GM21576 (cell line): Measurements from ENCODE around the gene RRAS2.
"Not testable (repeated sequence)": the region's sequence is repeated elsewhere in the genome, so short reads cannot be mapped to it uniquely, and the experiment has no call there.

Experiments used
- ATAC-seq: cut with Tn5 transposase; IDR thresholded peaks from one replicate; pipeline ENCODE4 v1.9.1; 2021; ENCODE audit warnings: mild to moderate bottlenecking, moderate library complexity; ENCODE audit not compliant: unreplicated experiment

Gene RRAS2

GRCh38 chr11:14259878-14260277, 99.1 kb downstream of the RRAS2 start:
- ATAC-seq, result no peak

- no peak for ATAC-seq
Observed at GRCh38 chr11:14259186-14259784, 99.7 kb downstream of the RRAS2 start.

DNA sequence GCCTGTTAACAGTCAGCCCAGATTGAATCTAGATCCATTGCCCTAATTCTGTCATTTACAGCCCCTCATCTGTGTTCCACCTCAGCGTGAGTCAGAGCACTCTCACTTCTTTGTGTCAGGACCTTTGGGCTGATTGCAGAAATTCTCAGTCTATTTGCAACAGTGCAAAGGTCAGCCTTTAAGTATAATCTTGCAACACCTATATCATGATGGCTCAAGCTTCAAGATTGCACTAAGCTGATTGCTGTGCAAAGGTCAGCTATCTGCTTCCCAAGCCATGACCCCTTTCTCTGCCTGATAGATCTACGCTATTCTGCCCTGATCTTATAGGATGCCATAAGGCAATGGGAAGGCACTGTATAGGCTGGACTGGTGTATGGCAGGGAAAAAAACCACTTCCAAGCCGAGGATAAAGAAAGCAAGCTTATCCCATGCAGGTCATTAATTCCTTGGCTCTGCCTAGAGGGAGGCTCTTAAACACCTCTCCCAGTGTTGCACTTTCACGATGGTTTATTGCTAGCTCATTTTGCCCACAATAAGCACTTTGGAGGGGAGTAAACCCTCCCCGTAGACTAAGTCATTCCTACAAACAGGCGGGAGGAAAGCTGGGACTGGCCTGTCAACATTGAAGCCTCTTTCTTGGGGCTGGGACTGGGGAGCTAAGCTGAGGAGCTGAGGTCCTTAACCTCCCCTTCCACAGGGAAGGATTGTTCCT, 100.6 kb downstream of the RRAS2 start:
- no peak for ATAC-seq

DNA sequence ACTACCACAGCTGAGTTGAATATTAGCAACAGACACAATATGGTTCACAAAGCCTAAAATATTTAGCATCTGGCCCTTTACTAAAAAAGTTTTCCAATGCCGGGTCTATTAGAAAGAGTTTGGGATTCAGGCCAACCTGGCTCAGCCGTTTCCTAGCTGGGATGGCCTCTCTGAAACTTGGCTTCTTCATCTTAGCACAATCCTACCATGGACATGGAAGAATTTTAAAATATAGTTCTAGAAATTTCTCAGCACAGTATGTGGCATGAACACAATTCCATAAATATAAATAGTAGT, 103.8 kb downstream of the RRAS2 start:
- ATAC-seq, result no peak

GRCh38 chr11:14254533-14255237, 104.3 kb downstream of the RRAS2 start:
- no peak for ATAC-seq

DNA sequence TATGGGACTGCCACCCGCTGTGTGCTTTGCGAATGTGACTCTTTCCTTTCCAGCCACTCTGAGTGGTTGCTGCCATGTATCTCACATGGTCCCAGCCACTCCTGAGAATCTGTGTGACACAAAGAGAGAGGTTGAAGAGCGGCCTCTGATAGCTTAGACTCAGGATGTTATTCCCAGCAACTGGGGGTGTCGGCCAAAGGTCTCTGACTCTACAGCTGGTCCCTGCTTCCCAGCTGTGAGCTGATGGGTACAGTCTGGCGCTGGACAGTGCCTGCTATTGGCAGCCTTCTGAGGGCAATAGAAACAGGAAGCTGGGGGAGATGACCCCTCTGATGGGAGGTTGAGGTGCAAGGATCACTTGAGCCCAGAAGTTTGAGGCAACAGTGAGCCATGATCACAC, 105.1 kb downstream of the RRAS2 start:
- no peak for ATAC-seq

DNA sequence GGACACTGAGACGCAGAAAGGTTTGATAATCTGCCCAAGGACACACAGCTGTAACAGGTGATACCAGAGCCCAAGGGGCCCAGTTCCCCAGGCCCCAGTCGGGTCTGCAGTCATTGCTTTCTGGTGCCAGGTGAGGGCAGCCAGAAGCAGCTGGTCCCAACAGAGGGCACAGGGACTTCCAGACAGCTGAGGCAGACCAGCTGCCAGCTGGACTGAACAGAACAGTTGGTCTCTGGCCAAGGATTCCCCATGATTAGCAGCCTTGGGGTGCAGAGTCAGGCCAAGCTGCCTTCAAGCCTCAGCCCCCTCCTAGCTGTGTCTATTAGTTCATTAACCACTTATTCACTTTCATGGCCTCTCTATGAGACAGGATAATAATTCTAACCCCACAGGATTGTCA, 105.6 kb downstream of the RRAS2 start:
- ATAC-seq, result no peak

- not testable (repeated sequence) for ATAC-seq
Observed at GRCh38 chr11:14252501-14252900, 106.5 kb downstream of the RRAS2 start.

DNA sequence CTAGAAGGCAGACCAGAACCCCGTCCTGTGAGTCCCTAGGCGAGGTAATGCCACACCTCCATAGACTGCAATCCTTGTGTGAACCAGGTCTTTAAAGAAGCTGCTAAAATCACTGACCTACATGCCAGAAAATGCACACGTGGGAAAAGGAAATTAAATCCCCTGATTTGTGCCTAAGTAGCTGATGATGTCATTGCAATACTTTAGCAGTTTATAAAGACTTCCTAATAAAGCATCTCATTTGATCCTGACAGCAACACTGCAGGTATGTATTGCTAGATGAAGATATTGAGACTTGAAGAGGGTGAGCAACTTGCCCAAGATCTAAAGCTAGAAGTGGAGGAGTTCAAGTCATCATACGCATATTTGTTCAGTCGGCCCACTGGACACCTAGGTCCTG, 107.2 kb downstream of the RRAS2 start:
- no peak for ATAC-seq

DNA sequence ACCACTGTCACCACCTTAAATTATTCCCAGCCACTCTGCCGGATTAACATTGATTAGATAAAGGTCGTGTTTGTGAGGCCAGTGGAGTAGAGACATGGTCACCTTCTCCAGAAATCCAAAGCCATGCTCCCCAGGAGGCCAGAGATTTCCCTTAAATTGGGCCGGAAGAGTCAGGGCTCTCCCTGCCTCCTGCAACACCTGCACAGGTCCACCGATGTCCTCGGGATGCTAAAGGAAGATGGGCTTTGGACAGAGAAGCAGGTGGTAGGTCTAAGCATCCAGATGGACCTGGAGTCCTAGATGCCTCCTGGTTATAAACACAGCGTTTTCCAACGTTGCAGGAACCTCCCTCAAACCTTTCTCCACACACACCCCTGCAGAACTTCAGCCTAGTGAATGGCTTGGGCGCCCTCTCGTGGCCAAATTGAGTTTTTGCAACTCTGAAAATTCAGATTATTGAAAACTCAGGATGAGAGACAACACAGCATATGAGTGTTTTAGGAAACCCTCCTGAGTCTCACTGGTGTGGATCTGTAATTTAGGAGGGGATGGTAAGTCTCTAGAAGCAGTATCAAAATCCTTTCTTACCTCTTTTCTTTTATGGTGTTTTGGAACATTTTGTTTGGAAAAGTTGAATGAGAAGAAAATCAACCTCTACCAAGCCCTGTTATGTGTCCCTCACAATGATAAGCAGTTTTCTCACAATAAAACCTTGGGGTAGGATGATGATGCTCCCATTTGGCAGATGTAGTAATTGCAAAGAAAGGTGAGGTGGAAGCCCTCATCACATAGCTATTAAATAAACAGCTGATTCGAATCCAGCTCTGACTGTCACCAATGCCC, 109.6 kb downstream of the RRAS2 start:
- peak; percentile 56 for ATAC-seq

GRCh38 chr11:14248580-14248981, 110.4 kb downstream of the RRAS2 start:
- no peak for ATAC-seq

GRCh38 chr11:14245444-14245843, 113.5 kb downstream of the RRAS2 start:
- ATAC-seq, result no peak

DNA sequence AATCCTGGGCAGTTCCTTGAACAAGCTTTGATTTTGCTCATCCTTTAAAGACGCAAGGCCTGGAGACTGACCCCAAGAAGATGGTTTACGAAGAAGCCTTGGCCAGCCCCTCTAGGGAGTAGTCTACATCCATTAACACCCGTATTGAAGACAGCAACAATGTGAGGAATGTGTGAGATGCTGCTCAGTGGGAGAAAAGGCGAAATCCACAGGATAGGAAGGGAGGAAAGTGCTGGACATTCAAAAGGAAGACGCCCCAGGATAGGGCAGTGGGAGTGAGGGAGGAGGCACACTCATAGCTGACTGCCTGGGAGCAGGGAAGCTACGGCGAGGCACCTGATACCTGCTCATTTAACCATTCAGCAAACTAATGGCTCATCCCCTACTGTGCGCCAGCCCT, 114.1 kb downstream of the RRAS2 start:
- no peak for ATAC-seq

GRCh38 chr11:14242733-14243132, 116.2 kb downstream of the RRAS2 start:
- ATAC-seq, result no peak

DNA sequence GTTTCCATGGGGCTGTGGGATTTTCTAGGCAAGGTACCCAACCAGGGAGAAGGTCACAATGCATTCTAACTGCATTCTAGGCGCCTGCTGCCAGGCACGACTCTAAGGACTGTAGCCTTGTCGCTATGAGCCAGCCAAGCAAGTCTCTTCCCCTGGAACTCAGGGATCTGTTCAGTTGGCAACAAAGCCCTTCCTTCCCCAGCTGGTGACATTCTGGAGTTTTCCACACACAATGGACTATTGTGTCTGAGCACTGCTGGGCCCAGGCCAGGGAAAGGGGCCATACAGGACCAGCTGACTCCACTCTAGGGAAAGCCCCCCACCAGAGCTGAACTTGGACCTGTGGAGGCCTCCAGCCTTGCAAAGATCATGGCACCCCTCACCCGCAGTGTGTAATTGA, 116.8 kb downstream of the RRAS2 start:
- ATAC-seq, result no peak

- no peak for ATAC-seq
Observed at GRCh38 chr11:14240951-14241350, 118.0 kb downstream of the RRAS2 start.

DNA sequence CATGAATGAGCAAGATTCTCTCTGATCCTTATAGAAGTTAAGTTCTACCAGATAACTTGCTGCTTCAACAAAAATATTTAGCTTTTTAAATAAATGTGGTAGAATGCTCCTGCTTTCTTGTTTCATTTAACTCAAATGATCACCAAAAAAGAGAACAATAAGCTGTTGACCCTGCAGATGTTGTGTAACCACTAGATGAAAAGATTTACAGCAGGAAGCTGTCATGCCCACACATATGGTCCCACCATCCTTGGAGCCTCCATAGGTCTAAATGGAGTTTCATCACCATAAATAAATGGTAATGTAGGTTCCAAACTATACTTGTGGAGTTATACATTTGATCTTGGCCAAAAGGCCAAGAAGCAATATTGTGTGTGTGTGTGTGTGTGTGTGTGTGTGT, 118.8 kb downstream of the RRAS2 start:
- no peak for ATAC-seq

DNA sequence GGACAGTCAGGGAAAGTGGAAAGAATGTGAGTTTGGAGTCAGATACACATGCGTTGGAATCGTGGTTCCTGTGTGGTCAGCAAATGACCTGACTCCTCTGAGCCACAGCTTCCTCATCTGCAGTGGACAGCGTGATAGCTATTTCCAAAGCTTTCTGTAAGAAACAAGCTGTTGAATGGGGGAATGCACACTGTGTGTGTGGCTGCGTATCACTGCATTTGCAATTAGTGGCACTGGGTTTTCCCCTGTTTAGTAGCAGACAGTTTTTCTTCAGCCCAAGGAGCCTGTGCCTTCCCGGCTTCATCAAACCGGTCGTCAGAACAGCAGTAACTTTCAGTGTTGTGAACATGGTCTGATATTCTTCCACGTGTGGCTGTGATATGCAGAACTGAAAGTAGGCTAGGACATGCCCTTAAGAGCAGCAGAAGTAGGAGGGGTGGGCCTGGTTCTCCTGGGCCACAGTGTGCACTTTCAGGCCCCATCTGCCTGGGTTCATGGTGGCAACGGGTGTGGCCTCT, 121.5 kb downstream of the RRAS2 start:
- ATAC-seq, result peak; percentile 99

- ATAC-seq, result no peak
Observed at GRCh38 chr11:14235701-14236100, 123.3 kb downstream of the RRAS2 start.

DNA sequence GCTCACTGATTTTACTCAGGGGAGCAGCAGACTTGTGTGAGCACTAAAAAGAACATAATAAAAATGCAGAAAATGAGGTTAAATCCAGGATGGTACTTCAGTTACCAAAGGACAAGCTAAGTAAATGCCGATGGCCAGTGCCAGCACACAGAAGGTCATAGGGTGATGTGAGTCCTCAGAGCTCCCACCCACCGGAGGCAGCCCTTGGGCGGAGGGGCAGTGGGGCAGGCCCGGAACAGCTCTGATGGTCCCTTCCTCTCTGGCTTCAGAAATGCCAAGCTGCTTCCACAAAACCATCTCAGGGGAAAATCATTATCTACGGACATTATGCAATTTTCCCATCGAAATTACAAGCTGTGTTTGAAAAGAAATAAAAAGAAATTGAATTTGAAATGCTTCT, 124.5 kb downstream of the RRAS2 start:
- ATAC-seq, result no peak

DNA sequence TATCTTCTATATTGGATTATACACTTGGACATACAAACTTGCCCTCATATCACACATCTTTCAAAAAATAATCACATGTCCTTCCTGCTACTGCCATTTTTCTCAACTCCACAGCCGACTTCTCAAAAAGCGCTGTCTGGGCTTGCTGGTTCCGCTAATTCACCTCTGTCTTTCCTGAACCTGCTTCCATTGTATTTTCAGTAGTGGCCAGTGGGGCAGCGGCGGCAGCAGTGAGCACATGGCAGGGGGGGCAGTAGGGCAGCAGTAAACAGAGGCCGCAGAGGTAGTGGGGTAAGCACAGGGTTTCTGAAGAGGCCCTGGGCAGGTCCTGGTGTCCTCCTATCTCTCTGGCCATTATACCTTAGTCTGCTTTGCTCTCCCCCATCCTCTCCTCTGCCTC, 126.3 kb downstream of the RRAS2 start:
- ATAC-seq, result no peak
